ENCODE data around the gene TUBB4A.

DNA sequence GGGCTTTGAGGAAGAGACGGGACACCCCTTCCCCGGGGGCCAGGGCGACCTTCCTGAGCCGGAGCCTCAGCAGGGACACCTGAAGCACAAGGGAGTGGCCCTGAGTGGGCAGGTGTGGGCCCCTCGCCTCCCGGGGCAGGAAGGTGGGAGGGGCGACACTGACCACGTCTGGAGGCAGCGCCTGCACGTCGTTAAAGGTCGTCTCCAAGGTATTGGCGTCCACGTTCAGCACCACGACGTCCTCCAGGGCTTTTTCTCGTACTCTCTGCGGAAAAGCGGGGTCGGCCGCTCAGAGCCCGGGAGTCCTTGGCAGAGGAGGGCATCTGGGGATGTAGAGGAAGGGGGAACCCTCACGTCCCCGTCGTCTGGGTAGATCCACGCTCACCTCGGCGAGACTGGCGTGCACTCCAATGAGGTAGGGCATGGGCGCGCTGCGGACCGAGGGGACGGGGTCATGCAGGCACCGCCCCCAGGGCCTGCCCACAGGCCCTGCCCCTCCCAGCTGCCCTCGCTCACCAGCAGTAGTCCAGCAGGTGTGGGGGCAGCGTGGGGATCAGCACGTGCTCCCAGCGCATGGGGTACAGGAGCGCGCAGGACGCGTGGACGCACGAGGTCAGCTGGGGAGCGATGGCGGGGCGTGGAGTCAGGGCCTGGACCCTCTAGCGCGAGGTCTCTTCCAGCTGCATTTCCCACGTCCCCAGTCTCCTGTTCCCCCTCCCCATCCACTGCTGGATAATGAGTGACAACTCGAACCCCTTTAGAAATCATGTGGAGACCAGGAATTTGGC lies 26.6 kb downstream of the TUBB4A start:
- TF ChIP-seq CTCF (IDR thresholded peaks at IDR 0.05; ENCODE audit: poor library complexity, severe bottlenecking) = no peak
- TF ChIP-seq EZH2 (IDR thresholded peaks at IDR 0.05; ENCODE audit: borderline replicate concordance, insufficient read depth, low read length, poor library complexity, severe bottlenecking) = no peak
- TF ChIP-seq SMC3 (conservative IDR thresholded peaks at IDR 0.05; ENCODE audit: poor library complexity) = no peak
- TF ChIP-seq POLR2AphosphoS5 (IDR thresholded peaks at IDR 0.05) = no peak
- no peak for TF ChIP-seq TAF1 (IDR thresholded peaks at IDR 0.05; ENCODE audit: low read depth)

Data from neural cell (in vitro differentiated cells).